ENCODE measurements around the gene SLC49A4. TPM values are rescaled to one million over a fixed set of nuclear protein-coding genes. Genes with fewer than 3 reads are reported as not detected.
A peak's percentile ranks its signal among the peaks of the same experiment; 100 is the strongest.

SLC49A4 gene
- total RNA-seq, 6 donors from 2014 or later = 13.9 to 22.8 (median 20.7) TPM

DNA sequence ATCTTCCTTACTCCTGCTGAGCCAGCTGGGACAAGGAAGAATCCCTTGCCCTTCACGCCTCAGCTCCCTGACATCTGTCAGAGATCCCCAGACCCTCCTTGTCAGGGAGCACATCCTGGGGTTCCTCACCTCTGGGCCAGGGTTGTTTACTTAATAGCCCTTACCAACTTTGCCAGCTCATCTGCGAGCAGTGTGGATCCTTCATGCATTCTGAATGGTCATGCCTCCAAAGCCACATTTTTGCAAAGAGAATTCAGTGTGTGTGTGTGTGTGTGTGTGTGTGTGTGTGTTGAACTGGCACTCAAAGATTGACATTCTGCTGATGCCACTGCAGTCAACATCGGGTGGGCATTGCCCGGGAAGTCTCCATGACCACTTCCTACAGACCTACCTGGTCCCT lies 112.6 kb downstream of the SLC49A4 start:
- Histone ChIP-seq H3K27ac (no peak overlapping the region), H3K27me3 (peaks cover 0 to 2% (median under 1%) of the 10 kb centered on the region in 4 donors), H3K9me3 (no peaks in the 10 kb centered on the region), H3K4me1 (peaks cover 0 to under 1% (median 0%) of the 10 kb centered on the region in 4 donors), H3K36me3 (no peaks in the 10 kb centered on the region), H3K4me3 (no peak overlapping the region)
- 87 to 94% methylated on average over 4 of the region's 4 CpGs for WGBS, 2 donors
- ATAC-seq (ENCODE audit: low FRiP score in 2 of 2) (no peak), DNase-seq (no peak)
- TF ChIP-seq EP300 (IDR thresholded peaks at IDR 0.05) (no peak), POLR2A (IDR thresholded peaks at IDR 0.05) (no peak), POLR2AphosphoS5 (IDR thresholded peaks at IDR 0.05) (no peak)
- TF ChIP-seq, protein P1, sequence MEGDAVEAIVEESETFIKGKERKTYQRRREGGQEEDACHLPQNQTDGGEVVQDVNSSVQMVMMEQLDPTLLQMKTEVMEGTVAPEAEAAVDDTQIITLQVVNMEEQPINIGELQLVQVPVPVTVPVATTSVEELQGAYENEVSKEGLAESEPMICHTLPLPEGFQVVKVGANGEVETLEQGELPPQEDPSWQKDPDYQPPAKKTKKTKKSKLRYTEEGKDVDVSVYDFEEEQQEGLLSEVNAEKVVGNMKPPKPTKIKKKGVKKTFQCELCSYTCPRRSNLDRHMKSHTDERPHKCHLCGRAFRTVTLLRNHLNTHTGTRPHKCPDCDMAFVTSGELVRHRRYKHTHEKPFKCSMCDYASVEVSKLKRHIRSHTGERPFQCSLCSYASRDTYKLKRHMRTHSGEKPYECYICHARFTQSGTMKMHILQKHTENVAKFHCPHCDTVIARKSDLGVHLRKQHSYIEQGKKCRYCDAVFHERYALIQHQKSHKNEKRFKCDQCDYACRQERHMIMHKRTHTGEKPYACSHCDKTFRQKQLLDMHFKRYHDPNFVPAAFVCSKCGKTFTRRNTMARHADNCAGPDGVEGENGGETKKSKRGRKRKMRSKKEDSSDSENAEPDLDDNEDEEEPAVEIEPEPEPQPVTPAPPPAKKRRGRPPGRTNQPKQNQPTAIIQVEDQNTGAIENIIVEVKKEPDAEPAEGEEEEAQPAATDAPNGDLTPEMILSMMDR (IDR thresholded peaks at IDR 0.05) = no peak

DNA sequence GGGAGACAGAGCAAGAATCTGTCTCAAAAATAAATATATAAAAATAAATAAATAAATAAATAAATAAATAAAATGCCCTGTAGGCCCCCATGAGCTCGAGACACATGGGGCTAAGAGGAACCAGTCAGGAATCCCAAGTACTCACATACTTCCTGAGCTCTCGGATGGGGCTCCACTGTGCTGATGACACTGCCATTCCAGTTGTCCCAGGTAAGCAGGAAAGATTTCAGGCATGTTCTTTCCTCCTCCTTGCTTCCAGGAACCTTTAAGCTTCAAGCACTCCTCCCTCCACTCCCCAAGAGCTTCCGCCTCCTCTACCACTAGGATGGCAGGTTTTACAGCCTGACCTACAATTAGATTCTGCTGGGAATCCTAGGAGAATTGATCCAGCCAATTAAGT lies 113.4 kb downstream of the SLC49A4 start:
- peaks cover 0 to 8% (median 0%) of the 10 kb centered on the region in 4 donors for H3K4me1 ChIP-seq
- ATAC-seq (ENCODE audit: low FRiP score in 2 of 2) (no peak), DNase-seq (no peak)
- no peak overlapping the region for H3K4me3 ChIP-seq
- H3K9me3 ChIP-seq = no peaks in the 10 kb centered on the region
- H3K27ac ChIP-seq = no peak overlapping the region
- WGBS, 2 donors = 90 to 93% methylated on average over 3 of the region's 3 CpGs
- TF ChIP-seq, protein P1 (IDR thresholded peaks at IDR 0.05) = no peak
- TF ChIP-seq EP300 (IDR thresholded peaks at IDR 0.05) (no peak), POLR2A (IDR thresholded peaks at IDR 0.05) (no peak), POLR2AphosphoS5 (IDR thresholded peaks at IDR 0.05) (no peak)
- peaks cover 0 to 9% (median 4%) of the 10 kb centered on the region in 4 donors for H3K27me3 ChIP-seq
- no peaks in the 10 kb centered on the region for H3K36me3 ChIP-seq

- DNase-seq = peak in 1 of 2 donors; percentile 58
- H3K36me3 ChIP-seq = no peaks in the 10 kb centered on the region
These were observed 117.0 kb downstream of the SLC49A4 start for GRCh38 chr3:122911901-122912300.

GRCh38 chr3:122912772-122913538 lies 118.1 kb downstream of the SLC49A4 start:
- H3K4me3 ChIP-seq = peak overlapping the region in 2 of 4 donors; percentile 14 to 18
- 60 to 89% methylated on average over 5 to 26 of the region's 76 CpGs for WGBS, 2 donors
- ATAC-seq (ENCODE audit: low FRiP score in 2 of 2) (no peak), DNase-seq (peak in 1 of 2 donors; percentile 81)
- H3K27ac ChIP-seq = no peak overlapping the region
- no peaks in the 10 kb centered on the region for H3K9me3 ChIP-seq
- H3K36me3 ChIP-seq = no peaks in the 10 kb centered on the region
- peaks cover 0 to 11% (median 4%) of the 10 kb centered on the region in 4 donors for H3K27me3 ChIP-seq
- H3K4me1 ChIP-seq = peaks cover 0 to 10% (median 0%) of the 10 kb centered on the region in 4 donors
- TF ChIP-seq POLR2AphosphoS5 (IDR thresholded peaks at IDR 0.05) = no peak
- TF ChIP-seq, protein P1 (IDR thresholded peaks at IDR 0.05) = no peak
- no peak for TF ChIP-seq POLR2A (IDR thresholded peaks at IDR 0.05)
- no peak for TF ChIP-seq EP300 (IDR thresholded peaks at IDR 0.05)

More at GRCh38 chr3:122911901-122912300, 117.0 kb downstream of the SLC49A4 start:
- Histone ChIP-seq H3K27ac (no peak overlapping the region), H3K9me3 (no peaks in the 10 kb centered on the region), H3K27me3 (peaks cover 0 to 11% (median 4%) of the 10 kb centered on the region in 4 donors), H3K4me3 (no peak overlapping the region), H3K4me1 (peaks cover 0 to 10% (median 0%) of the 10 kb centered on the region in 4 donors)
- WGBS, 2 donors = 96 to 100% methylated on average over 1 to 12 of the region's 16 CpGs
- TF ChIP-seq POLR2AphosphoS5 (IDR thresholded peaks at IDR 0.05) (no peak), POLR2A (IDR thresholded peaks at IDR 0.05) (no peak), EP300 (IDR thresholded peaks at IDR 0.05) (no peak)
- TF ChIP-seq, protein P1 (IDR thresholded peaks at IDR 0.05) = no peak
- no peak for ATAC-seq (ENCODE audit: low FRiP score in 2 of 2)

Data from upper lobe of left lung (tissue), 6 donors.